A172 (cell line): Measurements from ENCODE around the gene ZNF219. TPM values are rescaled to one million over a fixed set of nuclear protein-coding genes. Genes with fewer than 3 reads are reported as not detected.

Source experiments
- DNase-seq: peaks from one replicate; pipeline ENCODE4 v3.0.0-alpha.2; 2015; ENCODE audit warnings: low spot score
- total RNA-seq: library from RNA; depleted of rRNA; stranded (reverse); fragments of >200 nt; shearing (Covaris generic); gene quantifications from 2 replicates; pipeline ENCODE4 v1.2.3, GENCODE V29; 2014

ZNF219 gene
- total RNA-seq, 1 experiment from 2014 or later = 5.9 TPM

GRCh38 chr14:21069388-21070082 lies 28.9 kb downstream of the ZNF219 start:
- no peak for DNase-seq

GRCh38 chr14:21068521-21069387 lies 29.7 kb downstream of the ZNF219 start:
- no peak for DNase-seq

- no peak for DNase-seq
Observed at GRCh38 chr14:21066882-21067502, 31.5 kb downstream of the ZNF219 start.

- DNase-seq = peak; percentile 72
Observed at GRCh38 chr14:21063479-21063878, 35.0 kb downstream of the ZNF219 start.

GRCh38 chr14:21061347-21061668 lies 37.1 kb downstream of the ZNF219 start:
- no peak for DNase-seq

GRCh38 chr14:21060614-21061346 lies 37.7 kb downstream of the ZNF219 start:
- no peak for DNase-seq

- no peak for DNase-seq
Observed at GRCh38 chr14:21059842-21060613, 38.4 kb downstream of the ZNF219 start.

- DNase-seq = no peak
Observed at GRCh38 chr14:21058903-21059302, 39.6 kb downstream of the ZNF219 start.

- DNase-seq = no peak
Observed at GRCh38 chr14:21057803-21058675, 40.4 kb downstream of the ZNF219 start, which contains the start of gene RNASE8. TSS of gene RNASE8 (plus strand) at chr14:21057822. CDS start at chr14:21057893, 71 bp downstream.

GRCh38 chr14:21056520-21057163 lies 41.8 kb downstream of the ZNF219 start:
- no peak for DNase-seq

- no peak for DNase-seq
Observed at GRCh38 chr14:21055432-21056117, 42.9 kb downstream of the ZNF219 start.

GRCh38 chr14:21054768-21055145 lies 43.7 kb downstream of the ZNF219 start:
- DNase-seq = no peak

- DNase-seq = no peak
Observed at GRCh38 chr14:21054123-21054767, 44.2 kb downstream of the ZNF219 start.

GRCh38 chr14:21053184-21054122 lies 45.0 kb downstream of the ZNF219 start:
- no peak for DNase-seq

- no peak for DNase-seq
Observed at GRCh38 chr14:21050597-21050996, 47.9 kb downstream of the ZNF219 start.

- no peak for DNase-seq
Observed at GRCh38 chr14:21049271-21049673, 49.2 kb downstream of the ZNF219 start.

GRCh38 chr14:21048638-21049037 lies 49.8 kb downstream of the ZNF219 start:
- DNase-seq = no peak
